HL-60 (cell line): ENCODE results near the gene SLC29A2.

Experiments
- CTCF ChIP-seq: IDR thresholded peaks from one replicate; pipeline ENCODE4 v1.5.1; 2011; ENCODE audit warnings: low read length, control low read depth, inconsistent platforms; ENCODE audit not compliant: insufficient read depth
- TF ChIP-seq, protein P1 (sequence below): IDR thresholded peaks from 2 replicates; pipeline ENCODE4 v1.6.1; 2012; ENCODE audit warnings: low read depth; ENCODE audit not compliant: insufficient replicate concordance

DNA sequence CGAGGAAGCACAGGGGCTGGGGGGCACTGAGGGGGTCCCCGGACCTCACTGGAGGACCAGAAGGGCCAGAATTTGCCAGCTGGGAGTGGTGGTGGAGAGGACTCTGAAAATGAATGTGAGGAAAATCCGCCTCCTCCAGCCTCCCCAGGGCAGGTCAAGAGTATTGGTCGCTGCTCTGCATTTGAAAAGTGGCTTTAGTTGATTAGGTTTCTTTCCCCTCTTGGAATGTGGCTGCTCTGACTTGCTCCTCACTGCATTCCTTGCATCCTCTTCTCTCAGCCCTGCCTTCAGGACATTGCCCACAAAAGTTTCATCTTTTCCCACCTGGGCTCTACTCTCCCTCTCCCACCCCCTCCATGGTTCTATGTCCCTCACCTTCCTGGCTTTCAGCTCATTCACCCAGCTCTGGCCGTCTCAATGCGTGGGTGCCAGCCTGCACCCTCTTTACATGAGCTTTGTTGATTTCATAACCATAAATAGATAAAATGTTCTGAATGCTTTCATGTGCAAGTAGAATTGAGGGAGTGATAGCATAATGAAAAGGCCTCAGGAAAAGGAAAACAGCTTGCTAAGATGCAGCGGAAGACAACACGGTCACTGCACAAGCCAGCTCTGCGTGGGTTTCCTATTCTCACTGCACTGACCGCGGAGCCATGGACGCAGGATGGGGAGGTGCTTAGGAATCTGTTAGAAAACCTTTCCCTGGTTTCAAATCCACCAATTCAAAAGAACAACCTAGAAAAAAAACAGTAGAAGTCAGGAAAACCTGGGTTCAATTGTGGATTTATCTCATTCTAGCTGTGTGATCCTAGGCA is 42.8 kb upstream of the SLC29A2 start:
- no peak for TF ChIP-seq CTCF
- TF ChIP-seq, protein P1, sequence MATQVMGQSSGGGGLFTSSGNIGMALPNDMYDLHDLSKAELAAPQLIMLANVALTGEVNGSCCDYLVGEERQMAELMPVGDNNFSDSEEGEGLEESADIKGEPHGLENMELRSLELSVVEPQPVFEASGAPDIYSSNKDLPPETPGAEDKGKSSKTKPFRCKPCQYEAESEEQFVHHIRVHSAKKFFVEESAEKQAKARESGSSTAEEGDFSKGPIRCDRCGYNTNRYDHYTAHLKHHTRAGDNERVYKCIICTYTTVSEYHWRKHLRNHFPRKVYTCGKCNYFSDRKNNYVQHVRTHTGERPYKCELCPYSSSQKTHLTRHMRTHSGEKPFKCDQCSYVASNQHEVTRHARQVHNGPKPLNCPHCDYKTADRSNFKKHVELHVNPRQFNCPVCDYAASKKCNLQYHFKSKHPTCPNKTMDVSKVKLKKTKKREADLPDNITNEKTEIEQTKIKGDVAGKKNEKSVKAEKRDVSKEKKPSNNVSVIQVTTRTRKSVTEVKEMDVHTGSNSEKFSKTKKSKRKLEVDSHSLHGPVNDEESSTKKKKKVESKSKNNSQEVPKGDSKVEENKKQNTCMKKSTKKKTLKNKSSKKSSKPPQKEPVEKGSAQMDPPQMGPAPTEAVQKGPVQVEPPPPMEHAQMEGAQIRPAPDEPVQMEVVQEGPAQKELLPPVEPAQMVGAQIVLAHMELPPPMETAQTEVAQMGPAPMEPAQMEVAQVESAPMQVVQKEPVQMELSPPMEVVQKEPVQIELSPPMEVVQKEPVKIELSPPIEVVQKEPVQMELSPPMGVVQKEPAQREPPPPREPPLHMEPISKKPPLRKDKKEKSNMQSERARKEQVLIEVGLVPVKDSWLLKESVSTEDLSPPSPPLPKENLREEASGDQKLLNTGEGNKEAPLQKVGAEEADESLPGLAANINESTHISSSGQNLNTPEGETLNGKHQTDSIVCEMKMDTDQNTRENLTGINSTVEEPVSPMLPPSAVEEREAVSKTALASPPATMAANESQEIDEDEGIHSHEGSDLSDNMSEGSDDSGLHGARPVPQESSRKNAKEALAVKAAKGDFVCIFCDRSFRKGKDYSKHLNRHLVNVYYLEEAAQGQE = no peak
